MCF 10A (cell line): ENCODE measurements around the gene ARPIN. TPM values are rescaled to one million over a fixed set of nuclear protein-coding genes. Genes with fewer than 3 reads are reported as not detected.

Source experiments
- BruUV-seq: library from RNA; stranded (reverse); fragments of 400-500 nt; replicated peaks from 2 replicates; lab custom pipeline; 2021; lab: Mats Ljungman, UMichigan
- CTCF ChIA-PET: fragments of 300-600 bp; sonication (Branson Sonifier 250); formaldehyde crosslinking; extraction: SDS; loops from one replicate; lab custom pipeline; 2021; ENCODE audit warnings: antibody characterized with exemption, inconsistent platforms; lab: Yijun Ruan, JAX
- POLR2A ChIA-PET: fragments of 300-600, 350-650 bp; sonication (Branson Sonifier 250); formaldehyde crosslinking; extraction: SDS; loops from one replicate; lab custom pipeline; 2020; ENCODE audit warnings: antibody characterized with exemption, inconsistent platforms; lab: Yijun Ruan, JAX
- DNase-seq: peaks from one replicate; pipeline ENCODE4 v3.0.0-alpha.2; 2018; ENCODE audit not compliant: unreplicated experiment
- H3K27ac Mint-ChIP-seq: one replicate; pipeline ENCODE4 v1.8.0; 2022; ENCODE audit warnings: mild to moderate bottlenecking, low read depth, mixed read lengths; ENCODE audit not compliant: unreplicated experiment
- H3K27me3 Mint-ChIP-seq: one replicate; pipeline ENCODE4 v1.8.0; 2022; ENCODE audit warnings: mixed read lengths; ENCODE audit not compliant: insufficient read depth, unreplicated experiment
- H3K36me3 Mint-ChIP-seq: one replicate; pipeline ENCODE4 v1.8.0; 2022; ENCODE audit warnings: mild to moderate bottlenecking, moderate library complexity, mixed read lengths; ENCODE audit not compliant: insufficient read depth, unreplicated experiment
- H3K4me1 Mint-ChIP-seq: one replicate; pipeline ENCODE4 v1.8.0; 2022; ENCODE audit warnings: mixed read lengths; ENCODE audit not compliant: insufficient read depth, unreplicated experiment
- H3K4me3 Mint-ChIP-seq: one replicate; pipeline ENCODE4 v1.8.0; 2022; ENCODE audit warnings: mild to moderate bottlenecking, moderate library complexity, mixed read lengths; ENCODE audit not compliant: unreplicated experiment
- H3K9me3 Mint-ChIP-seq: one replicate; pipeline ENCODE4 v1.8.0; 2022; ENCODE audit warnings: mixed read lengths; ENCODE audit not compliant: unreplicated experiment
- intact Hi-C: fragments of 100-400 bp; cut with micrococcal nuclease; formaldehyde crosslinking; loops from 2 replicates; pipeline ENCODE4 v1.14.1; 2022
- total RNA-seq: library from RNA; stranded (reverse); gene quantifications from 2 replicates; pipeline ENCODE4 v1.2.3, GENCODE V29; 2022
- TF ChIP-seq, protein P1 (sequence below): fragments of 200-600 bp; IDR thresholded peaks from one replicate; pipeline ENCODE4 v1.8.0; 2022; ENCODE audit warnings: antibody characterized with exemption, mild to moderate bottlenecking; ENCODE audit not compliant: unreplicated experiment

The ARPIN gene
- total RNA-seq, 1 experiment from 2014 or later: 7.1 TPM

DNA sequence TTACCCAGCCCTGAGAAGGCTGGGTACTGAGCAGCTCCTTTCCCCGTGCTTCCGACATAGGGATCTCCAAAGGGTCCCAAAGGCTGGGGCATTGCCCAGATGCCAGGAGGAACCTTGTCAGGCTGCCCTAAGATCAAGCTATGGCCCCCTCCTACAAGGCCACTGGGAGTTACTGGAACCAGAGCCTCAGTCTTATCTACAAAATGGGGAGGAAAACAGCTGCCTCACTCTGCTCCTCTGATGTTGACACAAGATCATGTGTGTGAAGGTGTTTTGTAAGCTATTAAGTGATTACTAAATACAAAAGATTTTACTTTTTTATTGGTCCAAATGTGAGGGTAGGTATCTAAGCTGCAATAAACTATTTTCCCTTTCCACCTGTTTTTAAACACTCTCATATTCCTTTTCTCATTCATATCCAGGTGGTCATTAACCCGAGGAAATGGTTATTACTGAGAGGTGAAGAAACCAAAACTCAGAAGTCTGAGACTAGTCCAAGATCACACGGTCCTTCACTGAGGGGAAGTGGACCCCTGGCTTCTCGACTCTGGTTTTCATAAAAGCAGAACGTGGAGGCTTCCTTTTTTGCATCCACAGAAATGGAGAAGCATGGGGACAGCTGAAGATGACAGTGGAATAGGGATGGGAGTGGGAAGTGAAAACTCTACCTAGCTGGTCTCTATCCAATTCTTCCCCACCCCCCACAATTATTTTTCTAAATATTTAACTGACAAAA, 1.7 kb downstream of the ARPIN start:
- no TSS peak for BruUV-seq
- DNase-seq: no peak
- TF ChIP-seq, protein P1, sequence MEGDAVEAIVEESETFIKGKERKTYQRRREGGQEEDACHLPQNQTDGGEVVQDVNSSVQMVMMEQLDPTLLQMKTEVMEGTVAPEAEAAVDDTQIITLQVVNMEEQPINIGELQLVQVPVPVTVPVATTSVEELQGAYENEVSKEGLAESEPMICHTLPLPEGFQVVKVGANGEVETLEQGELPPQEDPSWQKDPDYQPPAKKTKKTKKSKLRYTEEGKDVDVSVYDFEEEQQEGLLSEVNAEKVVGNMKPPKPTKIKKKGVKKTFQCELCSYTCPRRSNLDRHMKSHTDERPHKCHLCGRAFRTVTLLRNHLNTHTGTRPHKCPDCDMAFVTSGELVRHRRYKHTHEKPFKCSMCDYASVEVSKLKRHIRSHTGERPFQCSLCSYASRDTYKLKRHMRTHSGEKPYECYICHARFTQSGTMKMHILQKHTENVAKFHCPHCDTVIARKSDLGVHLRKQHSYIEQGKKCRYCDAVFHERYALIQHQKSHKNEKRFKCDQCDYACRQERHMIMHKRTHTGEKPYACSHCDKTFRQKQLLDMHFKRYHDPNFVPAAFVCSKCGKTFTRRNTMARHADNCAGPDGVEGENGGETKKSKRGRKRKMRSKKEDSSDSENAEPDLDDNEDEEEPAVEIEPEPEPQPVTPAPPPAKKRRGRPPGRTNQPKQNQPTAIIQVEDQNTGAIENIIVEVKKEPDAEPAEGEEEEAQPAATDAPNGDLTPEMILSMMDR: no peak
- H3K4me1 Mint-ChIP-seq: peaks cover 12% of the 10 kb centered on the region
- CTCF ChIA-PET: interaction anchor here (0.9 to 1.6 kb wide), 3 partner anchors 60 to 322 kb away, joined by 4 read pairs; partner anchors contain the start of gene CIB1
- no peaks in the 10 kb centered on the region for H3K9me3 Mint-ChIP-seq
- H3K36me3 Mint-ChIP-seq: peaks cover 7% of the 10 kb centered on the region
- no peaks in the 10 kb centered on the region for H3K27me3 Mint-ChIP-seq
- H3K4me3 Mint-ChIP-seq: peak overlapping the region; percentile 76
- POLR2A ChIA-PET: interaction anchor here (0.8 to 3.6 kb wide), 4 partner anchors 12 to 165 kb away, joined by 3 to 28 read pairs (median 10); partner anchors contain the start of genes AP3S2 and ZNF710
- intact Hi-C loops: loop anchor here (5.0 kb wide), 1 partner anchor 161 kb away; no protein-coding TSS in a partner anchor
- no peak overlapping the region for H3K27ac Mint-ChIP-seq

DNA sequence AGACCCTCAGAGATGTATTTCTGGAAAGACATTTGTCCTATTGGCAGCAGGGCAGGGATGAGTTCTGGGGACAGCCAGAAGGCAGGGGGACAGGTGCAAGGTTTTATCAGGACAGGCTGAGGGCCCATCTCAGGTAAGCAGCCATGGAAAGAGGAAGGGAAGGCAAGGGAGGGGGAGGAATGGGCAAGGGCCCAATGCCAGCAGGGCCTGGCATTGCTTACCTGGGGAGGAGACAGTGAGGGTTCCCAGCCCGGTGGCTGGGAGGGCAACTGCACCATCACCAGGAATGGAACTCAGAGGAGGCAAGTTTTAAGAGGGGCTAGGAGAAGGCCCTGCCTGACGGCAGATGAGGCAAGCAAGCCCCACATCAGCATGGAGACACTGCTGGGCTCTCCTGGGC, 3.1 kb downstream of the ARPIN start:
- ChIA-PET POLR2A (interaction anchor here (0.7 to 1.0 kb wide), 2 partner anchors 15 to 106 kb away, joined by 3 to 8 read pairs; partner anchors contain the start of gene AP3S2), CTCF (interaction anchor here (0.7 to 1.6 kb wide), 4 partner anchors 161 to 203 kb away, joined by 3 to 4 read pairs (median 3); no protein-coding TSS in a partner anchor)
- TF ChIP-seq, protein P1: no peak
- DNase-seq: no peak
- BruUV-seq: no TSS peak
- Mint-ChIP-seq H3K4me1 (peaks cover 9% of the 10 kb centered on the region), H3K27me3 (no peaks in the 10 kb centered on the region), H3K27ac (no peak overlapping the region), H3K36me3 (peaks cover 7% of the 10 kb centered on the region), H3K9me3 (no peaks in the 10 kb centered on the region), H3K4me3 (no peak overlapping the region)
- intact Hi-C loops: loop anchor here (5.0 kb wide), 1 partner anchor 163 kb away; no protein-coding TSS in a partner anchor

DNA sequence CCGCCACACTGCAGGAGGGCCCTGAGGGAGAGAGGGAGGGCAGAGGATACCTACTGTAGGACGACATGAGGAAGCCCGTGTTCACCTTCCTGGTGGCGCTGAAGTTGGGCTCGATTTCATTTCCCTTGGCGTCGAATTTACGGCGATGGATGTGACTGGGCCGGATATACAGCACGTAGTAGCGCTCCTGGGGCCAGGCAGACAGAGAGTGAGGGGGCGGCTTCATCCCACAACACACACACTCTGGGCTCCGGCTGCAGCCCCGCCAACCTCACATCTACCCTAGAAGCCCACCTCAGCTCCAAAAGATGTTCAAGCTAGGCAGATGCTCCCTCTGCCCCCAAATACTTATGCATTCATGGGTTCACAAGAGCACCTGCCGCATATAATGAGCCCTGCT, 4.5 kb downstream of the ARPIN start:
- no peak for DNase-seq
- peaks cover 9% of the 10 kb centered on the region for H3K4me1 Mint-ChIP-seq
- H3K27me3 Mint-ChIP-seq: no peaks in the 10 kb centered on the region
- ChIA-PET POLR2A (no interaction called here), CTCF (interaction anchor here (1.8 kb wide), 1 partner anchor 10 kb away, joined by 6 read pairs; no protein-coding TSS in a partner anchor)
- no peak overlapping the region for H3K27ac Mint-ChIP-seq
- BruUV-seq: no TSS peak
- H3K4me3 Mint-ChIP-seq: no peak overlapping the region
- H3K9me3 Mint-ChIP-seq: no peaks in the 10 kb centered on the region
- intact Hi-C loops: no loop called here
- TF ChIP-seq, protein P1: no peak
- peaks cover 7% of the 10 kb centered on the region for H3K36me3 Mint-ChIP-seq

DNA sequence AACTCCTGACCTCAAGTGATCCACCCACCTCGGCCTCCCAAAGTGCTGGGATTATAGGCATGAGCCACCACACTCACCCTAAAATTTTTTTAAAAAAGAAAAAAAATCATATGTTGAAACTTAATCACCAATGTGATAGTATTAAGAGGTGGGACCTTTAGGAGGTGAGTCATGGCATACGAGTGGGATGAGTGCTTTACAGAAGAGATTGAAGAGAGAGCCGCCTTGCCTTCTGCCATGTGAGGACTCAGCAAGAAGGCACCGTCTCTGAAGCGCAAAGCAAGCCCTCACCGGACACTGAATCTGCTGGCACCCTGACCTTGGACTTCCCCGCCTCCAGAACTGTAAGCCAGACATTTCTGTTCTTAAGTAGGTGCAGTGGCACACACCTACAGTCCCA, 5.5 kb downstream of the ARPIN start:
- POLR2A ChIA-PET: no interaction called here
- peaks cover 16% of the 10 kb centered on the region for H3K36me3 Mint-ChIP-seq
- H3K27ac Mint-ChIP-seq: no peak overlapping the region
- TF ChIP-seq, protein P1: no peak
- no peaks in the 10 kb centered on the region for H3K27me3 Mint-ChIP-seq
- CTCF ChIA-PET: interaction anchor here (0.6 to 1.8 kb wide), 2 partner anchors 9 to 490 kb away, joined by 3 to 6 read pairs; no protein-coding TSS in a partner anchor
- no peaks in the 10 kb centered on the region for H3K9me3 Mint-ChIP-seq
- peaks cover 9% of the 10 kb centered on the region for H3K4me1 Mint-ChIP-seq
- no peak overlapping the region for H3K4me3 Mint-ChIP-seq
- intact Hi-C loops: no loop called here
- BruUV-seq: no TSS peak
- DNase-seq: no peak
